HepG2 (cell line): ENCODE results near the gene HSPA6. TPM values are rescaled to one million over a fixed set of nuclear protein-coding genes. Genes with fewer than 3 reads are reported as not detected.

ENCODE experiments used
- ATAC-seq: fragments of 200-7000 bp; cut with Tn5 transposase; 3 replicates; pipeline ENCODE4 v1.9.1; 2020; ENCODE audit warnings: mild to moderate bottlenecking, moderate library complexity
- BruUV-seq: library from RNA; stranded (reverse); fragments of 400-500 nt; replicated peaks from 2 replicates; lab custom pipeline; 2021; lab: Mats Ljungman, UMichigan
- CTCF ChIA-PET: fragments of 300-600 bp; formaldehyde crosslinking; extraction: SDS; loops from one replicate; lab custom pipeline; 2021; ENCODE audit warnings: low total read pairs, inconsistent platforms, low intra/inter-chr PET ratio; lab: Yijun Ruan, JAX
- POLR2A ChIA-PET: fragments of 350-600 bp; sonication (Branson Sonifier 250); formaldehyde crosslinking; loops from one replicate; lab custom pipeline; 2020; ENCODE audit warnings: antibody characterized with exemption, inconsistent platforms; lab: Yijun Ruan, JAX
- DNase-seq: peaks from one replicate; pipeline ENCODE4 v3.0.0-alpha.2; 2015; ENCODE audit warnings: low spot score
- FAIRE-seq: peaks from 3 replicates; lab custom pipeline; 2011; peaks lifted over from hg19 to GRCh38; lab: Jason Lieb, UNC
- H2AFZ ChIP-seq: one replicate; pipeline ENCODE4 v1.6.1; 2011; ENCODE audit warnings: low read length, inconsistent platforms
- H3K27ac ChIP-seq: fragments of 300-600 bp; 3 replicates; pipeline ENCODE4 v1.8.0; 2011; ENCODE audit warnings: mixed run types, mild to moderate bottlenecking, mixed read lengths, low read length, inconsistent platforms; ENCODE audit not compliant: insufficient read depth; ENCODE audit errors: extremely low read length
- H3K27me3 ChIP-seq, 2 experiments: fragments of 200-600 bp in 1 of 2; 2 replicates in 1 of 2; 3 replicates in 1 of 2; pipeline versions ENCODE4 v1.6.0 to v1.8.0; 2011; ENCODE audit warnings: low read length in 2 of 2, mild to moderate bottlenecking in 2 of 2, moderate library complexity in 2 of 2, inconsistent platforms in 1 of 2; ENCODE audit not compliant: insufficient read depth in 2 of 2, control insufficient read depth in 1 of 2
- H3K36me3 ChIP-seq, 2 experiments: fragments of 200-600 bp in 1 of 2; replicated peaks in 1 of 2; 2 replicates in 1 of 2; 3 replicates in 1 of 2; pipeline versions ENCODE4 v1.5.1 to v1.8.0; 2011; ENCODE audit warnings: low read length in 2 of 2, inconsistent platforms in 1 of 2; ENCODE audit not compliant: insufficient read depth in 2 of 2, control insufficient read depth in 1 of 2
- H3K4me1 ChIP-seq: 2 replicates; pipeline ENCODE4 v1.5.1; 2012; ENCODE audit warnings: low read length, inconsistent platforms; ENCODE audit not compliant: insufficient read depth
- H3K4me2 ChIP-seq: 2 replicates; pipeline ENCODE4 v1.6.0; 2011; ENCODE audit warnings: low read depth, low read length, inconsistent platforms
- H3K4me3 ChIP-seq, 3 experiments: fragments of 200-600 bp in 1 of 3; sonication (generic), shearing (Covaris generic) in 1 of 3; replicated peaks in 1 of 3; 2 replicates each; pipeline ENCODE4 v1.5.1; 2011 to 2016; ENCODE audit warnings: low read length in 3 of 3, inconsistent platforms in 2 of 3, low read depth in 2 of 3, mild to moderate bottlenecking in 2 of 3, control low read depth in 1 of 3, mixed read lengths in 1 of 3; ENCODE audit not compliant: insufficient read depth in 1 of 3
- H3K79me2 ChIP-seq: one replicate; pipeline ENCODE4 v1.6.1; 2011; ENCODE audit warnings: low read length, inconsistent platforms; ENCODE audit not compliant: insufficient read depth
- H3K9ac ChIP-seq: 2 replicates; pipeline ENCODE4 v1.6.0; 2011; ENCODE audit warnings: mild to moderate bottlenecking, low read depth, low read length, inconsistent platforms; ENCODE audit not compliant: insufficient read depth
- H3K9me3 ChIP-seq: 2 replicates; pipeline ENCODE4 v1.5.1; 2012; ENCODE audit warnings: mild to moderate bottlenecking, low read length
- H4K20me1 ChIP-seq: 2 replicates; pipeline ENCODE4 v1.6.0; 2011; ENCODE audit warnings: inconsistent platforms, mild to moderate bottlenecking, low read length, moderate library complexity; ENCODE audit not compliant: insufficient read depth
- CTCF ChIP-seq: sonication (generic); formaldehyde crosslinking; IDR thresholded peaks from 2 replicates; pipeline ENCODE4 v1.5.0; 2020; ENCODE audit warnings: mild to moderate bottlenecking, missing genetic modification reagents, moderate library complexity
- FOXK1 ChIP-seq: sonication (generic); formaldehyde crosslinking; IDR thresholded peaks from 2 replicates; pipeline ENCODE4 v1.4.0; 2020; ENCODE audit warnings: low read depth, missing genetic modification reagents, borderline replicate concordance
- HMG20A ChIP-seq: IDR thresholded peaks from 2 replicates; pipeline ENCODE4 v1.6.1; 2016; ENCODE audit warnings: borderline replicate concordance
- NFIB ChIP-seq: sonication (generic); formaldehyde crosslinking; IDR thresholded peaks from 2 replicates; pipeline ENCODE4 v1.9.0; 2021; ENCODE audit warnings: missing genetic modification reagents, mild to moderate bottlenecking, borderline replicate concordance
- SRSF9 ChIP-seq: fragments of 200-400 bp; formaldehyde crosslinking; IDR thresholded peaks from 2 replicates; pipeline ENCODE4 v1.6.1; 2018; ENCODE audit warnings: borderline replicate concordance, mild to moderate bottlenecking, low read depth, low read length; ENCODE audit not compliant: insufficient read depth, poor library complexity, severe bottlenecking
- STAG1 ChIP-seq: sonication (generic); formaldehyde crosslinking; IDR thresholded peaks from 2 replicates; pipeline ENCODE4 v1.4.0; 2020; ENCODE audit warnings: missing genetic modification reagents
- ZNF430 ChIP-seq: sonication (generic); formaldehyde crosslinking; IDR thresholded peaks from 2 replicates; pipeline ENCODE4 v1.9.0; 2021; ENCODE audit warnings: mild to moderate bottlenecking, missing genetic modification reagents
- ZNF576 ChIP-seq: sonication (generic); formaldehyde crosslinking; IDR thresholded peaks from 2 replicates; pipeline ENCODE4 v1.4.0; 2020; ENCODE audit warnings: mild to moderate bottlenecking, missing genetic modification reagents
- ZNF616 ChIP-seq: sonication (generic); formaldehyde crosslinking; IDR thresholded peaks from 2 replicates; pipeline ENCODE4 v1.5.0; 2020; ENCODE audit warnings: low read depth, mild to moderate bottlenecking, missing genetic modification reagents
- ZNF703 ChIP-seq: sonication (generic); formaldehyde crosslinking; IDR thresholded peaks from 2 replicates; pipeline ENCODE4 v1.5.1; 2020; ENCODE audit warnings: missing genetic modification reagents, mild to moderate bottlenecking, moderate library complexity, borderline replicate concordance
- WGBS: methylation state at CpG from one replicate; pipeline ENCODE4 v1.1.6; 2017; ENCODE audit warnings: low lambda C conversion rate; 5-methylcytosine and 5-hydroxymethylcytosine counted together
- in situ Hi-C: cut with HindIII; loops from 2 replicates; pipeline ENCODE4 v1.10.0; 2017; ENCODE audit warnings: low pct_unique_long_range_greater_than_20kb; ENCODE audit not compliant: extremely low pct_ligation_motif_present
- intact Hi-C: fragments of 100-400 bp; cut with micrococcal nuclease; formaldehyde crosslinking; loops from one replicate; pipeline ENCODE4 v1.10.0; 2022; ENCODE audit not compliant: unreplicated experiment
- polyA plus RNA-seq, 8 experiments: library from polyadenylated mRNA; depleted of rRNA in 3 of 8; stranded (reverse) in 7 of 8; unstranded in 1 of 8; fragments of >200 nt; fragmentation: Illumina TruSeq in 4 of 8; extraction: Trizol in 4 of 8; gene quantifications; 2 replicates each; pipeline versions ENCODE4 v1.2.1 to v1.2.3, GENCODE V29; 2011 to 2016; ENCODE audit warnings: low read depth in 4 of 8, missing spikeins in 1 of 8, mixed read lengths in 1 of 8; ENCODE audit not compliant: insufficient read depth in 1 of 8
- total RNA-seq, 5 experiments: library from RNA; depleted of rRNA; stranded (reverse); fragments of >200 nt; fragmentation: Illumina TruSeq; extraction: Trizol; gene quantifications; 2 replicates each; pipeline ENCODE4 v1.2.3, GENCODE V29; 2016; ENCODE audit warnings: low read depth in 1 of 5

HSPA6 gene
- total and polyA plus RNA-seq, 2 of the 13 experiments (the other 11 are each of a cell fraction or from before 2014, with no cell fraction given): 0.07 TPM; not detected in 1

- POLR2A ChIA-PET: no interaction called here
- Histone ChIP-seq H3K4me3 (no peak overlapping the region), H3K36me3 (no peaks in the 10 kb centered on the region), H3K27me3 (peaks cover 2 to 23% of the 10 kb centered on the region in 2 experiments; a peak in 3 of 5 replicates), H2AFZ (no peak overlapping the region), H3K79me2 (no peaks in the 10 kb centered on the region), H3K27ac (no peak overlapping the region), H4K20me1 (no peaks in the 10 kb centered on the region), H3K4me1 (no peaks in the 10 kb centered on the region), H3K4me2 (no peak overlapping the region), H3K9ac (no peak overlapping the region), H3K9me3 (no peaks in the 10 kb centered on the region)
- CTCF ChIA-PET: no interaction called here
- WGBS: 38% methylated on average over 2 of the region's 2 CpGs
- no peak for TF ChIP-seq ZNF703 (CRISPR knock-in tag)
- TF ChIP-seq ZNF430 (CRISPR knock-in tag): no peak
- TF ChIP-seq STAG1: peak; percentile 22
- no peak for TF ChIP-seq ZNF616 (CRISPR knock-in tag)
- TF ChIP-seq HMG20A (CRISPR knock-in tag): no peak
- 0 out of 2 replicates have a peak, but pooled peaks have one; percentile 4 for TF ChIP-seq CTCF (CRISPR knock-in tag)
- TF ChIP-seq ZNF576 (CRISPR knock-in tag): peak; percentile 44; the same call in 1 of the 2 replicates
- no peak for TF ChIP-seq NFIB (CRISPR knock-in tag)
- TF ChIP-seq SRSF9: no peak
- TF ChIP-seq FOXK1 (CRISPR knock-in tag): no peak
- DNase-seq (no peak), ATAC-seq (no peak; the same call in 2 of the 3 replicates), FAIRE-seq (no peak)
- in situ Hi-C loops: no loop called here
- intact Hi-C loops: no loop called here
- no TSS peak for BruUV-seq
These were observed 39.7 kb upstream of the HSPA6 start for GRCh38 chr1:161484613-161485012.
